ENCODE measurements around the gene SLC24A3.

DNA sequence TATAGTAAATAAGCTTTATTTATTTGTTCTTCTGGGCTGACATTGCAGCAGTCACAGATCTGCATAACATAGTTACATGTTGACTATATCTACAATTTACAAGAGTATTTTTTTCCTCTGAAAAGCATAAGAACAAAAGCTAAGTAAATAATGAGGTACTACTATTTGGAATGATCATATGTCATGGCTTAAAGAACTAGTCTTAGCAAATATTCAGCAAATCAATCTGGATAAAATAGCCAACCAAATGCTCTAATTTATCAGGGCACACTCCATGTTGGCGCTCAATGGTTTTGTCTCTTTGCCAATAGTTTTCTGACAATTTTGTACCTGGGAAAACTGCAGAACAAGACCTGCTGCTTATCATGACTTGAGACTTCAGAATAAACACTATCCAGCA, 312.2 kb downstream of the SLC24A3 start:
- TF ChIP-seq, protein P1, sequence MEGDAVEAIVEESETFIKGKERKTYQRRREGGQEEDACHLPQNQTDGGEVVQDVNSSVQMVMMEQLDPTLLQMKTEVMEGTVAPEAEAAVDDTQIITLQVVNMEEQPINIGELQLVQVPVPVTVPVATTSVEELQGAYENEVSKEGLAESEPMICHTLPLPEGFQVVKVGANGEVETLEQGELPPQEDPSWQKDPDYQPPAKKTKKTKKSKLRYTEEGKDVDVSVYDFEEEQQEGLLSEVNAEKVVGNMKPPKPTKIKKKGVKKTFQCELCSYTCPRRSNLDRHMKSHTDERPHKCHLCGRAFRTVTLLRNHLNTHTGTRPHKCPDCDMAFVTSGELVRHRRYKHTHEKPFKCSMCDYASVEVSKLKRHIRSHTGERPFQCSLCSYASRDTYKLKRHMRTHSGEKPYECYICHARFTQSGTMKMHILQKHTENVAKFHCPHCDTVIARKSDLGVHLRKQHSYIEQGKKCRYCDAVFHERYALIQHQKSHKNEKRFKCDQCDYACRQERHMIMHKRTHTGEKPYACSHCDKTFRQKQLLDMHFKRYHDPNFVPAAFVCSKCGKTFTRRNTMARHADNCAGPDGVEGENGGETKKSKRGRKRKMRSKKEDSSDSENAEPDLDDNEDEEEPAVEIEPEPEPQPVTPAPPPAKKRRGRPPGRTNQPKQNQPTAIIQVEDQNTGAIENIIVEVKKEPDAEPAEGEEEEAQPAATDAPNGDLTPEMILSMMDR (conservative IDR thresholded peaks at IDR 0.05; ENCODE audit: low read length) = no peak
- TF ChIP-seq EZH2phosphoT487 (IDR thresholded peaks at IDR 0.05; ENCODE audit: borderline replicate concordance) = no peak
